UCSD-AML1 (cell line): ENCODE results near the gene PFDN2.

Experiments
- DNase-seq: peaks from one replicate; lab custom pipeline; 2025; ENCODE audit not compliant: unreplicated experiment; lab: John Stamatoyannopoulos, UW

The PFDN2 gene

DNA sequence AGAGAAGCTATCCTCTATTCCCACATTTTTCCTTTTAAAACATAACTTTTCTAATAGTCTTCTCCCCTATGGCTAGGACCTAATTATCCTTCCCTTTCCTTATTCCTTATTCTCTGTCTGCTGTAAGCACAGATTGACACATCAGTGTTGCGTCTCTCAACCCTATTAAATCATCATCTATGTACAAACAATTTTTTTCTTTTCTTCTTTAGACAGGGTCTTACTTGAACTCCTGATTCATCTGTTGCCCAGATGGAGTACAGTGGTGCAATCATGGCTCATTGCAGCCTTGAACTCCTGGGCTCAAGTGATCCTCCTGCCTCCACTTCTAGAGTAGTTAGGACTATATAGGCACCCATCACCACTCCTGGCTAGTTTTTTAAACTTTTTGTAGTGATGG, 11.4 kb downstream of the PFDN2 start:
- DNase-seq = no peak

- DNase-seq = no peak
Observed at GRCh38 chr1:161100556-161100955, 17.3 kb downstream of the PFDN2 start.

- DNase-seq = no peak
Observed at GRCh38 chr1:161099090-161099802, 18.6 kb downstream of the PFDN2 start.

DNA sequence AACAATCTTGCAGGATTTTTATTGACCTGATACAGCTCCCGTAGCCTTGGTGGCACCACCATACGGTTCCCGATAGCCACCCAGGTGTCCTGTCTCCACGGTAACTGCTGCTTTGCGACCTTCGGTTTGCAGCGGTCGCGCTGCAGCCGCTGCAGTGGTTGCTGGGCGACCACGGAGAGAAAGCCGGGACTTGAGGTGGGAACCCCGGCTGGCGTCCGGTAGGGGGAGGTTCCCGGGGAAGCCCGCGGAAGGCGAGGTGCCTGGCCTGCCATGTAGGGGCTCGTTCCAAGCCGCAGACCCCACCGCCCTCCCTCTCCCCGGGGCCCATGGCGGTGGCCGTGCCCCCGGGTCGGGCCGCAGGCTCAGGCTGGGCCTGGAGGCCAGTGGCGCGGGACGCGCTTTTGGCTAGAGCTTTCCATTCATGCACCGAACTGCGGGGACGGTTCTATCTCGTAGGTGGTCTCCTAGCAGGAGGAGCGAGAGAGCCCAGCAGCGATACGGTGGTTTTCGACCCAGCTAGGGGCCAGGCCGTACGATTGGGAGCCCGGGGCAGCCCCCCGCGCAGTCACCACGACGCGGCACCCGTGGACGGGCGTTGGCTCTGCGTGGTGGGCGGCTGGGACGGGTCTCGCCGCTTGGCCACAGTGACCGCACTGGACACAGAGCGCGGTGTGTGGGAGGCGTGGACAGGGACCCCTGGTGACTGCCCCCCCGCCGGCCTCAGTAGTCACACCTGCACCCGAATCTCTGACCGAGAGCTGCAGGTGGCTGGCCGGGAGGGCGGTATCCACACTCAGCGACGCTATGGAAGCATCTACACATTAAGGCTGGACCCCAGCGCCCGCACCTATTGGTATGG, 19.4 kb downstream of the PFDN2 start, which contains the start of gene KLHDC9:
KLHDC9 (plus strand) TSS at position 152 of the 859 bp plus-strand sequence; CDS start at position 327, 175 bp downstream.
- no peak for DNase-seq

- DNase-seq = no peak
Observed at GRCh38 chr1:161096530-161096929, 21.3 kb downstream of the PFDN2 start.

DNA sequence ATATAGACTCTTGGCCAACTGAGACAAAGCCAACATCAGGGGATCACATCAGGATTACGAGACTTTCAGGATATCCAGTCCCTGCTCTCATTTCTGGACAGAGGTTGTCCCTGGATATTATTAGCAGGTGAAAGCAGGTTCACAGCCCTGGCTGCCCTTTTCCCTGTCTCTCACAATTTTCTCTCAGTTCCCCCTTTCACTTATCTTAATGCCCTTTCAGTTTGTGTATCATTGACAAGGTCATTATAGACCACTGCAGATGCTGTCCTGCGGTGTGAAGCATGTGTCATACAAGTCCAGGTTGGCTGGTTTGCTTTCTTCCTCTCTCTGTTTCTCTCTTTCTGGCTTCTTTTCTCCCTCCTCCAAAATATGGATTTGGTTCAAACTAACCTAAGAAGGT, 21.8 kb downstream of the PFDN2 start:
- DNase-seq = no peak

DNA sequence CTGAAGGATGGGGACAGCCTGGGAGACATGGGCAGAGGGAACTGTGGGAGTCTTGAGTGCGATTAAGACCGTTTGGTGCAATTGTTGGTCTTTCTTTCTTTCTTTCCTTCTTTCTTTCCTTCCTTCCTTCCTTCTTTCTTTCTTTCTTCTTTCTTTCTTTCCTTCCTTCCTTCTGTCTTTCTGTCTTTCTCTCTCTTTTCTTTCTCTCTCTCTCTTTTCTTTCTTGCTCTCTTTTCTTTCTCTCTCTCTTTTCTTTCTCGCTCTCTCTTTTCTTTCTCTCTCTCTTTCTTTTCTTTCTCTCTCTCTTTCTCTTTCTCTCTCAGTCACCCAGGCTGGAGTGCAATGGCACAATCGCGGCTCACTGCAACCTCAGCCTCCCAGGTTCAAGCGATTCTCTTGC, 22.6 kb downstream of the PFDN2 start:
- no peak for DNase-seq

GRCh38 chr1:161094481-161094880, 23.4 kb downstream of the PFDN2 start:
- DNase-seq = no peak

- no peak for DNase-seq
Observed at GRCh38 chr1:161092621-161093028, 25.2 kb downstream of the PFDN2 start.

DNA sequence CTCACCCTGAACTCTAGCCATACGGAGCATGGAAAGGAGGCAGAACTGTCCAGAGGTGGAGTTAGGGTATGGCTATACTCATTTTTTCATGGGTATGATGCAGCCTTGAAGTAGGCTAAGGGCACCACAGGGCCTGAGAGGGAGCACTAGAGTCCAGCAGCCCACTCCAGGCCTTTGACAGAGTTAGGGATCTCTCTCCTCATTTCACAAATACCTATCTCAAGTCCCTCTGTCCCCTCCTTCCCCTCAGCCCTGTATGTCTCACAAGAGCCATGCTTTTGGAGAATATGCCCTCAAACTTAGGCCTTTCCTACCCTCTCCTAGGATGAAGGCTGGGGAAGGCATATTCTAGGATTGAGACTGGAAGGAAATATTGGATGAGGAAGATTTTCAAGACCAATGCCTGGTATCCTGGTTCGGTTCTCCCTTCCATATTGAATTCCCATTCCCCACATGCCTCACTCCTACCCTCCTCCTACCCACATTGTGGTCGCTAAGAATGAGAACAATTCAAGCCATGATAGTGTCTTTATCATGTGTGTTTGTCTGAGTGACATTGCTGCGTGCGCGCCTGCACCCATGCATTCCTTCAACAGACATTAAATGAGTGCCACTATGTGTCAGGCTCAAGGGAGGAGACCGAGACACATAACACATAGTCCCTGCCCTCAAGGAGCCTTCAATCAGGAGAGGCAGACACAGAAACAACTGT, 25.9 kb downstream of the PFDN2 start:
- DNase-seq = no peak

DNA sequence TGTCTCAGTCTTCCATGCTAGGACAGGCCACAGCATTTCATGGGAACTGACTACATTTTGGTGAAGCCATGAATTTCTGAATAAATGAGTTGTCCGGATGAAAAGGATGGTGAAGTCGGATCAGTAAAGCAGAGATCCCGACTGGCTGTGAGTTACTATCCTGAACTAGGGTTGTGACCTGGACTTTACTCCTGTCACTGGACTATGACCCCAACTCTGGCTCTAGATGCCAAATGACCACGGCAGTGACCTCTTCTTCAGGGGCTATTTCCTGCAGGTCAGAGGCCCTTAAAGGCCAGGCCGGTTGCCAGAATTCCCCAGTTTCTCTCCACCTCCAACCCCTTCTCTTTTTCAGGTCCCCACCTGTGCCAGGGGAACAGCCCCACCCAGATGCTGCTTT, 26.7 kb downstream of the PFDN2 start:
- DNase-seq = no peak

DNA sequence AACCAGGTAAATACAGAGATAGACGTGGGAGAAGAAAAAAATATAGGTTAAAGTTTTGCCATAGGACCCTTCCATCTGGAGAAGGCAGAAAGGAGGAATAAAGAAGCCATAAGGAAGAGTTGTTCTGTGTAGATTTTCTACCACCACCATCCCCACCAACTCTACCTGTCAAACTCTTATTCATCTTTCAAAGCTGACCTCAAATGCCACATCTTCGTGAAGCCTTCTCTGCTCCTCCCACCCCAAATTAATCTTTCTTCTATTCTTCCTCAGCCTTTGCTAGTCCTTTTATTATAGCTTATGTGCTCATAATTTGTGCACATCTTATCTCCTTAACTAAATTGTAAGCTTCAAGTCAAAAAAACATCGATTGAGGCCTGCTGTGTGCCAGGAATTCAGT, 27.2 kb downstream of the PFDN2 start:
- DNase-seq = no peak

GRCh38 chr1:161089938-161090337, 27.9 kb downstream of the PFDN2 start:
- DNase-seq = no peak

DNA sequence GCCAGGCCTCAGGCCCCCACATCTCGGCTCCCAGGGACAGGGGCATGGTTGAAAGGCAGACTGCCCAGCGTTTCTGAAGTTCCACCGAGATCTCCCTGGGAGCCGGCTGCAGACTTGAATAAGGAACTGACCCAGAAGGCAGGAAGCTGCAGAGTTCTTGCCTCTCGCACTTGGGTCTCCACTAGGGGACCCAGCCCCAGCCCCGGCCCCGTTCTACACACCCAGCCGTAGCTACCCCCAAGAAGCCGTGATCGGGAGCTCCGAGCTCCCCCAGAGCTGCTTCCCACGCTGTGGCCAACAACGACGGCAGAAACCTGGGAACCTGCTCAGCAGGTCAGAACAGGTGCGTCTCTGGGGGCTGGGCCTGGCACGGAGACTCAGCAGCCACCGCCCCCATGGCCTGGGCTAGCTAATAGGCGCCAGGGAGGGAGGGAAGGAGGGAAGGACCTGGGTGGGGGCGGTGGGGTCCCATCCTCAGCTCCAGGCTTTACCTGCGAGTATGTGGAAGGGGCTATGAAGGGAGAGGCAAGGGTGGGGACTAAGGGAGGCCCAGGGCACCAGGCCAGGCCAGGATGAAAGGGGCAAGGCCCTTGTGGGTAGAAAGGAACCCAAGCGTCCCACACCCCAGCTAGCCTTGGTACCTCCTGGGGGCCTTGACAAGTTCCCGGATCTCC, 28.4 kb downstream of the PFDN2 start, which contains the start of gene NECTIN4:
NECTIN4 (minus strand) TSS at position 308 of the 674 bp plus-strand sequence; CDS start at position 46, 262 bp downstream.
- DNase-seq = no peak

DNA sequence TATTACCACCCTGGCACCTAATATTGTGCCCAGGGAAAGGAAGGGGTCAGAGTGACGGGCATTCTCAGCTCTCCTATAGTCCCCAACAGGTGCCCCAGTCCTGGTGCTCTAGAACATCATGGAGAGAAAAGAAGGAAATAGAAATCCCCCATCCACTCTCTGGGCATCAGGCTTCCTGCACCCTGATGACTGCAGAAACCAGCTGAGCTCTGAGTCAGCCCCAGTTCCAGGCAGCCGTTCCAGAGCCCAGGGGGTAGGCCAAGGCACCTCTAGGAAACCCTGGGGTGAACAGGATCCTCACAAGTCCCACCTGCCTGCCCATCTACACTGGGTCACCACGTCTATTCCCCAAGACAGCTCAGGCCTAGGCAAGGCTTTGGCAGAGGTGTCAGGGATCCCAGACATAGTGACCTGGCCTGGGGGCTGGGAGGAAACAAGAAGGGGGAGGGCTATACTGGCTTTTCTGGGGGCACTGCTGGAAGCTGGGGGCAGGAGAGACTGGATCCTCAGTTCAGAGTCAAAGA, 29.2 kb downstream of the PFDN2 start:
- DNase-seq = no peak

GRCh38 chr1:161086457-161086856, 31.4 kb downstream of the PFDN2 start:
- DNase-seq = no peak

GRCh38 chr1:161085165-161085564, 32.7 kb downstream of the PFDN2 start:
- no peak for DNase-seq

DNA sequence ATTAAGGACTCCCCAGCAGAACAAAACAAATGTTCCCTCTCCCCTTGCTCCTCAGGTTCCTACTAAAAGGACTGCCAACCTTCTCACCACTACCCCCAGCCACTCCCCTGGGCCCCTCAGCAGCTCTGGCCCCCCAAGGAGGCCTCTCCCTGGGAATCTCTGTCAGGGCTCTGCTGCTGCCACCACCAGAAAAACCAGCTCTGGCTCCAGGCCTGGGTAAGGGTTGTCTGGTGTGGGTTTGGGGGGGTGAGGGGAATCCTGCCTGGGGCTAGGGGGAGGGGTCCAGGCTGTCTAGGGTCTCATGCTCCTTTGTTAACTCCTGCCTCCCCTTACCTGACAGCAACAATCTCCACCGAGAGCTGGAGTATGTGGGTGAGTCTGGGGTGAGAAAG, 33.2 kb downstream of the PFDN2 start:
- DNase-seq = no peak

GRCh38 chr1:161083748-161084596, 33.9 kb downstream of the PFDN2 start:
- DNase-seq = no peak
